HG03095 (cell line): ENCODE measurements around the gene C11orf24.

ENCODE experiments used
- ATAC-seq: cut with Tn5 transposase; IDR thresholded peaks from one replicate; pipeline ENCODE4 v1.9.1; 2021; ENCODE audit warnings: moderate library complexity; ENCODE audit not compliant: unreplicated experiment

Gene C11orf24

GRCh38 chr11:68271023-68271780 lies 571 bp downstream of the C11orf24 start:
- no peak for ATAC-seq

- ATAC-seq = no peak
Observed at GRCh38 chr11:68270196-68271022, 1.4 kb downstream of the C11orf24 start.

- no peak for ATAC-seq
Observed at GRCh38 chr11:68269414-68270081, 2.2 kb downstream of the C11orf24 start.

- no peak for ATAC-seq
Observed at GRCh38 chr11:68267881-68268240, 3.9 kb downstream of the C11orf24 start.

GRCh38 chr11:68266936-68267880 lies 4.6 kb downstream of the C11orf24 start:
- no peak for ATAC-seq

GRCh38 chr11:68266121-68266891 lies 5.5 kb downstream of the C11orf24 start:
- no peak for ATAC-seq

GRCh38 chr11:68264741-68265540 lies 6.8 kb downstream of the C11orf24 start:
- ATAC-seq = no peak

GRCh38 chr11:68264244-68264643 lies 7.5 kb downstream of the C11orf24 start:
- no peak for ATAC-seq

GRCh38 chr11:68263444-68264035 lies 8.2 kb downstream of the C11orf24 start:
- ATAC-seq = no peak

GRCh38 chr11:68262544-68262827 lies 9.3 kb downstream of the C11orf24 start:
- no peak for ATAC-seq

- no peak for ATAC-seq
Observed at GRCh38 chr11:68261749-68262543, 9.8 kb downstream of the C11orf24 start.

GRCh38 chr11:68261006-68261405 lies 10.8 kb downstream of the C11orf24 start:
- ATAC-seq = no peak

- no peak for ATAC-seq
Observed at GRCh38 chr11:68260484-68260883, 11.3 kb downstream of the C11orf24 start.

GRCh38 chr11:68259122-68259959 lies 12.4 kb downstream of the C11orf24 start:
- no peak for ATAC-seq

GRCh38 chr11:68258363-68258765 lies 13.4 kb downstream of the C11orf24 start:
- no peak for ATAC-seq

- no peak for ATAC-seq
Observed at GRCh38 chr11:68257477-68258362, 14.1 kb downstream of the C11orf24 start.
